ENCODE data around the gene CYP4F3. TPM values are rescaled to one million over a fixed set of nuclear protein-coding genes. Genes with fewer than 3 reads are reported as not detected.
A peak's percentile ranks its signal among the peaks of the same experiment; 100 is the strongest.
"Not testable (repeated sequence)": the region's sequence is repeated elsewhere in the genome, so short reads cannot be mapped to it uniquely, and the experiment has no call there.

Gene CYP4F3
- total and polyA plus RNA-seq, 5 donors from 2014 or later = not detected

DNA sequence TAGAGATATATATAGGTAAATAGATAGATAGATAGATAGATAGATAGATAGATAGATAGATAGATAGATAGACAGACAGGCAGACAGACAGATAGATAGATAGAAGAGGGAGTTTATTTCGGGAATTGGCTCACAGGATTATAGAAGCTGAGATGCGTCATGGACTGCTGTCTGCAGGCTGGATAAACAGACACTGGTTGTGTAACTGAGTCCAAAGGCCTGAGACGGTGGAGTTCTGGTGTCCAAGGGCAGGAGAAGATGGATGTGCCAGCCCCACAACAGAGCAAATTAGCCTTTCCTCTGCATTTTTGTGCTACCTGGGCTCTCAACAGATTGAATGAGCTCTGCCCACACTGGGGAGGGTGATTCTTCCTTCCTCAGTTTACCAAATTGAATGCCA lies 2.7 kb downstream of the CYP4F3 start:
- H3K4me3 ChIP-seq (ENCODE audit: low read depth, low read length) = no peak overlapping the region
- Mint-ChIP-seq H3K36me3 (no peaks in the 10 kb centered on the region), H3K27ac (no peak overlapping the region), H3K4me1 (no peaks in the 10 kb centered on the region), H3K9me3 (peaks cover 0 to 3% (median 0%) of the 10 kb centered on the region in 7 donors), H3K27me3 (no peaks in the 10 kb centered on the region), H3K4me3 (no peak overlapping the region)
- H3K36me3 ChIP-seq (ENCODE audit: control insufficient read depth, insufficient read depth, low read length) = no peaks in the 10 kb centered on the region
- ATAC-seq (ENCODE audit: low read depth in 2 of 2) (no peak), DNase-seq (no peak)
- H3K27ac ChIP-seq (ENCODE audit: insufficient read depth, low read length, poor library complexity, severe bottlenecking) = no peak overlapping the region
- H3K9me3 ChIP-seq (ENCODE audit: control insufficient read depth in 2 of 2, low read length in 2 of 2) = no peaks in the 10 kb centered on the region
- H3K27me3 ChIP-seq (ENCODE audit: control insufficient read depth, insufficient read depth, low read length) = no peaks in the 10 kb centered on the region
- no peaks in the 10 kb centered on the region for H3K4me1 ChIP-seq (ENCODE audit: control insufficient read depth, insufficient read depth, low read length, poor library complexity, severe bottlenecking)

DNA sequence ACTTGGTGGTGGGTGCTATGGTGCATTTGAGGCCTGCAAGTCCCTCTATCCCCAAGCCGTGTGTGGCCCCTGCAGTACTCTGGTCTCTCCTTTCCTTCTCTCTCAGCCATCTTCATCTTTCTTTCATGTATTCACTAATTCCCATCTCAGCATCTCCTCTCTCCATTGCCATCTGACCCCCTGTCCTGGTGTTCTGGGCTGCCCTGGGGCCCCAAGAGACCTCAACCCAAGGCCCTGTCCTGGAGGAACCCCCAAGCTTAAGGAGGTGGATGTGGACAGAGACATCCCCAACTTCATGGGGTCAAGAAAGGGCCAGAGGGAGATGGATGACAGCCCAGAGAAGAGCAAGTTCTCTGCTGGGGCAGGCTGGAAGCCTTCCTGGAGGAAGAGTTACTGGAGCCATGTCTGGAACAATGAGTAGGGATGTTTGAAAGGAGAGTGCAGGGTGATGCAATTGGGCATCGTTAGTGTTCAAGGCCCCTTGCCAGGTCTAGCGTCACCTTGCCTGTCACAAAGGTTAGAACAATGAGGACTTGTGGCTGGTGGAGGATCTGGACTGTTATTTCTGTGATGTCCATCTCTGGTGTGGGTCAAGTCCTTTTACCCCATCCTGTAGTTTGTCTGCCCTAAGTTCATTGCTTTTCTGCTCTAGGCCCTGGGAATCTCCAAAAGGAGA lies 3.5 kb downstream of the CYP4F3 start:
- Histone ChIP-seq H3K27ac (ENCODE audit: insufficient read depth, low read length, poor library complexity, severe bottlenecking) (no peak overlapping the region), H3K36me3 (ENCODE audit: control insufficient read depth, insufficient read depth, low read length) (no peaks in the 10 kb centered on the region), H3K27me3 (ENCODE audit: control insufficient read depth, insufficient read depth, low read length) (no peaks in the 10 kb centered on the region), H3K4me1 (ENCODE audit: control insufficient read depth, insufficient read depth, low read length, poor library complexity, severe bottlenecking) (no peaks in the 10 kb centered on the region), H3K9me3 (ENCODE audit: control insufficient read depth in 2 of 2, low read length in 2 of 2) (no peaks in the 10 kb centered on the region), H3K4me3 (ENCODE audit: low read depth, low read length) (no peak overlapping the region)
- Mint-ChIP-seq H3K27me3 (no peaks in the 10 kb centered on the region), H3K9me3 (peaks cover 0 to 3% (median 0%) of the 10 kb centered on the region in 7 donors), H3K4me1 (no peaks in the 10 kb centered on the region), H3K36me3 (no peaks in the 10 kb centered on the region), H3K27ac (no peak overlapping the region), H3K4me3 (no peak overlapping the region)
- DNase-seq = no peak
- ATAC-seq (ENCODE audit: low read depth in 2 of 2) = no peak

DNA sequence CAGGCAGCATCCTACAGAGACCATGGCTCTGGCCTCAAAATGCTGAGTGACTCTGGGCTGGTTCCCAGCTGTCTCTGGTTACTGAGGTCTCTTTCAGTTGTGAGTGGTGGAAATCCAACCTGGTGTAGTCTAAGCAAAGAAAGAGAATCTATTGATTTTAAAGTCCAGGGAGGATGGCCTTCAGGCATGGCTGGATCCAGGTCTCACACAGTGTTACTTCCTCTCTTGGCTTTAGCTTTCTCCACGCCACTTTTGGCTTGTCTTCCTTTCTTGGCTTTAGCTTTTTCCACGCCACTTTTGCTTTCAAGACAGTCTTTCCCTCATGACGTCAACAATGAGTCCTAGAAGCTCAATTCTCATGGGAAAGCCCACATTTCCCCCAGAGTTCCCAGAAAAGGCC lies 4.1 kb downstream of the CYP4F3 start:
- H3K27ac ChIP-seq (ENCODE audit: insufficient read depth, low read length, poor library complexity, severe bottlenecking) = no peak overlapping the region
- H3K36me3 ChIP-seq (ENCODE audit: control insufficient read depth, insufficient read depth, low read length) = no peaks in the 10 kb centered on the region
- no peaks in the 10 kb centered on the region for H3K4me1 ChIP-seq (ENCODE audit: control insufficient read depth, insufficient read depth, low read length, poor library complexity, severe bottlenecking)
- DNase-seq = no peak
- no peaks in the 10 kb centered on the region for H3K4me1 Mint-ChIP-seq
- H3K27me3 Mint-ChIP-seq = no peaks in the 10 kb centered on the region
- ATAC-seq (ENCODE audit: low read depth in 2 of 2) = no peak
- H3K27ac Mint-ChIP-seq = no peak overlapping the region
- H3K9me3 Mint-ChIP-seq = peaks cover 0 to 3% (median 0%) of the 10 kb centered on the region in 7 donors
- H3K36me3 Mint-ChIP-seq = no peaks in the 10 kb centered on the region
- no peak overlapping the region for H3K4me3 ChIP-seq (ENCODE audit: low read depth, low read length)
- no peak overlapping the region for H3K4me3 Mint-ChIP-seq
- H3K9me3 ChIP-seq (ENCODE audit: control insufficient read depth in 2 of 2, low read length in 2 of 2) = no peaks in the 10 kb centered on the region
- H3K27me3 ChIP-seq (ENCODE audit: control insufficient read depth, insufficient read depth, low read length) = no peaks in the 10 kb centered on the region

DNA sequence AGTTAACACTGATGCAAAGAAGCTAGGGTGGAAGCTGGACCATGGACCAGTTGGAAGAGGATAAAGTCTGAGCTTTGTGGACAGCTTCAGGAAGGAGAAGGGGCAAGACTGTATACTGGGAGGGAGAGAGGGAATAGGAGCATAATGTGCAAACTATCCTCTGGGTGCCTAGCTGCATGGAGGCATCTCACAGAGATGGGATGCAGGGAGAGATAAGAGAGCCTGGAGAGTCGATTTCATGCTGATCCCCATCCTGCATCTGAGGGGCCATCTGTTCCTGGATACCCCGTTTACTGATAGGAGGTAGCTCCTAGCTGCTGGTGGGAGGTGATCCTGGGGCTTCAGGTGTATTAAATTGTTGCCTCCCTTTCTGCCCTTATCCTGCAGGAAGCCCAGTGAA lies 8.8 kb downstream of the CYP4F3 start:
- H3K27me3 ChIP-seq (ENCODE audit: control insufficient read depth, insufficient read depth, low read length) = peaks cover 2% of the 10 kb centered on the region
- H3K4me3 Mint-ChIP-seq = no peak overlapping the region
- no peak overlapping the region for H3K27ac Mint-ChIP-seq

DNA sequence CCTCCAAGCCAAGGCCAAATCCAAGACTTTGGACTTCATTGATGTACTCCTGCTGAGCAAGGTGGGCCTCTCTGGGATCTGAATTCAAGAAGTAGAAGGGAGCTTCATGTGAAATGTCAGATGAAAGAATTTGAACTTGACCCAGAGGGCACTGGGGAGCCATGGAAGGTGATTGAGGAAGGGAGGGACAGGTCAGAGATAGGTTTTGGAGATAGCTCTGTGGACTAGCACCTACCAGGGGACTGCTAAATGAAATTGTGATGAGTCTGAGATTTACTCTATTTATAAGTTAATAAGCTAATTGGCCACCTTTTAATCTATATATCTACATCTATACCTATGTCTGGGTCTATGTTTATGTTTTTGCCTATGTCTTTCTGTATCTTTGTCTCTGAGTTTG lies 9.4 kb downstream of the CYP4F3 start:
- not testable (repeated sequence) for ATAC-seq (ENCODE audit: low read depth in 2 of 2); H3K4me3 ChIP-seq (ENCODE audit: low read depth, low read length); H3K9me3 Mint-ChIP-seq; H3K27ac Mint-ChIP-seq; H3K36me3 Mint-ChIP-seq; H3K27ac ChIP-seq (ENCODE audit: insufficient read depth, low read length, poor library complexity, severe bottlenecking); H3K9me3 ChIP-seq (ENCODE audit: control insufficient read depth in 2 of 2, low read length in 2 of 2); H3K36me3 ChIP-seq (ENCODE audit: control insufficient read depth, insufficient read depth, low read length); DNase-seq; H3K4me3 Mint-ChIP-seq; H3K4me1 Mint-ChIP-seq; H3K27me3 ChIP-seq (ENCODE audit: control insufficient read depth, insufficient read depth, low read length); H3K4me1 ChIP-seq (ENCODE audit: control insufficient read depth, insufficient read depth, low read length, poor library complexity, severe bottlenecking); H3K27me3 Mint-ChIP-seq

More for the DNA sequence above, 8.8 kb downstream of the CYP4F3 start:
- ATAC-seq (ENCODE audit: low read depth in 2 of 2) (no peak), DNase-seq (no peak)
- Mint-ChIP-seq H3K27me3 (no peaks in the 10 kb centered on the region), H3K4me1 (no peaks in the 10 kb centered on the region), H3K36me3 (no peaks in the 10 kb centered on the region), H3K9me3 (peaks cover 0 to 4% (median 1%) of the 10 kb centered on the region in 7 donors)
- H3K36me3 ChIP-seq (ENCODE audit: control insufficient read depth, insufficient read depth, low read length) = no peaks in the 10 kb centered on the region
- H3K4me3 ChIP-seq (ENCODE audit: low read depth, low read length) = no peak overlapping the region
- H3K4me1 ChIP-seq (ENCODE audit: control insufficient read depth, insufficient read depth, low read length, poor library complexity, severe bottlenecking) = no peaks in the 10 kb centered on the region
- no peak overlapping the region for H3K27ac ChIP-seq (ENCODE audit: insufficient read depth, low read length, poor library complexity, severe bottlenecking)
- H3K9me3 ChIP-seq (ENCODE audit: control insufficient read depth in 2 of 2, low read length in 2 of 2) = no peaks in the 10 kb centered on the region

DNA sequence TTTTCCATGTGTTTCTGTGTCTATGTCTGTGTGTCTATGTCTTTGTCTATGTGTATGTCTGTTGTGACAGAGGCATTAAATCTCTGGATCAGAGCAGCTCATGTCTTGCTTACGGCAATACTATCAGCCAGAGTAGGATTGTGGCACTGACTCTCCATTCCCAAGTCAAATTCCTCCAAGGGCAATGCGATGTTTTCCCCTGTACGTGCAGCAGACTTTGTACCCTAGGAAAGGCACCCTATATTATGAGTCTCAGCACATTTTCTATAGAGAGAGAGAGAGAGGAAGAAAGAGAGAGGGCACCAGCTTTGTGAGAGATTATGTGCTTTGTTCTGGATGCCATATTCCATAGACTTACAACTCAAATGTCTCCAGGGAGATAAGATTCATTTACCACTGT lies 11.1 kb downstream of the CYP4F3 start:
- Histone ChIP-seq H3K27me3 (ENCODE audit: control insufficient read depth, insufficient read depth, low read length) (peaks cover 5% of the 10 kb centered on the region), H3K9me3 (ENCODE audit: control insufficient read depth in 2 of 2, low read length in 2 of 2) (no peaks in the 10 kb centered on the region), H3K4me3 (ENCODE audit: low read depth, low read length) (no peak overlapping the region), H3K27ac (ENCODE audit: insufficient read depth, low read length, poor library complexity, severe bottlenecking) (no peak overlapping the region), H3K36me3 (ENCODE audit: control insufficient read depth, insufficient read depth, low read length) (no peaks in the 10 kb centered on the region), H3K4me1 (ENCODE audit: control insufficient read depth, insufficient read depth, low read length, poor library complexity, severe bottlenecking) (no peaks in the 10 kb centered on the region)
- Mint-ChIP-seq H3K4me3 (no peak overlapping the region), H3K27ac (peak overlapping the region in 1 of 3 donors; percentile 86), H3K4me1 (no peaks in the 10 kb centered on the region), H3K36me3 (no peaks in the 10 kb centered on the region), H3K27me3 (no peaks in the 10 kb centered on the region), H3K9me3 (peaks cover 0 to 4% (median 1%) of the 10 kb centered on the region in 7 donors)
- ATAC-seq (ENCODE audit: low read depth in 2 of 2) = no peak
- DNase-seq = no peak

DNA sequence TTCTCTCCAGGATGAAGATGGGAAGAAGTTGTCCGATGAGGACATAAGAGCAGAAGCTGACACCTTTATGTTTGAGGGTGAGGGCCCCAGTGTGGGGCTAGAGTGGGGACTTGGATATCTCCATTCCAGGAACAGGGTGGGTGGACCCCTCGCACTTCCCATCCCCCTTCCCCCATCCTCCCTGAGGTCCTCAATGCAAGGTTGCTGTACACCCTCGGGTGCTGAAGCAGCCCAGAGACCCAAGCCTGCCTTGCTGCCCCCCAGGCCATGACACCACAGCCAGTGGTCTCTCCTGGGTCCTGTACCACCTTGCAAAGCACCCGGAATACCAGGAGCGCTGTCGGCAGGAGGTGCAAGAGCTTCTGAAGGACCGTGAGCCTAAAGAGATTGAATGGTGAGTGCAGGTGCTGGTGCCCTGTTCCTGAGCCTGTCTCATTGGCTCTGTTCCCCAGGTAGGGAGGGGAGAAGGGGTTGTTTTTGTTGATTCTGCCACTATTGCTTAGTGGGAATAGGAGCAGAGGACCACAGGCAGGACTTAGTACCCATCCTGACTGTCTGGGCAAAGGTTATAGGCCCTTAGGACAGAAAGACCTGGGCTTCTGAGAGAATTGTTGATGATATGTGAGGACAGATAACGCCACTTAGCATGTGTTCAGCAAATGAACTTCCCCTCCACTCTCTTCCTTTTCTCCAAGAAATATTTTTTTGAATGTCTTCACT lies 12.0 kb downstream of the CYP4F3 start:
- Histone ChIP-seq H3K36me3 (ENCODE audit: control insufficient read depth, insufficient read depth, low read length) (no peaks in the 10 kb centered on the region), H3K27ac (ENCODE audit: insufficient read depth, low read length, poor library complexity, severe bottlenecking) (no peak overlapping the region), H3K4me1 (ENCODE audit: control insufficient read depth, insufficient read depth, low read length, poor library complexity, severe bottlenecking) (no peaks in the 10 kb centered on the region), H3K4me3 (ENCODE audit: low read depth, low read length) (no peak overlapping the region), H3K27me3 (ENCODE audit: control insufficient read depth, insufficient read depth, low read length) (peaks cover 7% of the 10 kb centered on the region), H3K9me3 (ENCODE audit: control insufficient read depth in 2 of 2, low read length in 2 of 2) (no peaks in the 10 kb centered on the region)
- H3K27me3 Mint-ChIP-seq = no peaks in the 10 kb centered on the region
- no peaks in the 10 kb centered on the region for H3K4me1 Mint-ChIP-seq
- DNase-seq (no peak), ATAC-seq (ENCODE audit: low read depth in 2 of 2) (no peak)
- no peak overlapping the region for H3K4me3 Mint-ChIP-seq
- H3K9me3 Mint-ChIP-seq = peaks cover 0 to 4% (median 1%) of the 10 kb centered on the region in 7 donors
- no peaks in the 10 kb centered on the region for H3K36me3 Mint-ChIP-seq
- H3K27ac Mint-ChIP-seq = no peak overlapping the region

DNA sequence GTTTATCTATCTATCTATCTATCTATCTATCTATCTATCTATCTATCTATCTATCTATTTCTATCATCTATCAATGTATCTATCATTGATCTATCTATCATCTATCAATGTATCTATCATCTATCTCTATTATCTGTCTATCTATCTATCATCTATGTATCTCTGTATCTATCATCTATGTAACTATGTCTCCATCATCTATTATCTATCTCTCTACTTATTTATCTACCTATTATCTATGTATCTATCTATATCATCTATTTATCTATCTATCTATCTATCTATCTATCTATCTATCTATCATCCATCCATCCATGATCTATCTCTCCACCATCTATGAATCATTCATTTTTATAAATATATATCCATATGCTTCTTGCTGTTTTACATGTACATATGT lies 15.8 kb downstream of the CYP4F3 start:
- ATAC-seq (ENCODE audit: low read depth in 2 of 2) (no peak), DNase-seq (no peak)
- Histone ChIP-seq H3K27me3 (ENCODE audit: control insufficient read depth, insufficient read depth, low read length) (peaks cover 7% of the 10 kb centered on the region), H3K4me3 (ENCODE audit: low read depth, low read length) (no peak overlapping the region), H3K36me3 (ENCODE audit: control insufficient read depth, insufficient read depth, low read length) (no peaks in the 10 kb centered on the region), H3K27ac (ENCODE audit: insufficient read depth, low read length, poor library complexity, severe bottlenecking) (no peak overlapping the region), H3K9me3 (ENCODE audit: control insufficient read depth in 2 of 2, low read length in 2 of 2) (no peaks in the 10 kb centered on the region), H3K4me1 (ENCODE audit: control insufficient read depth, insufficient read depth, low read length, poor library complexity, severe bottlenecking) (no peaks in the 10 kb centered on the region)
- Mint-ChIP-seq H3K36me3 (no peaks in the 10 kb centered on the region), H3K4me3 (no peak overlapping the region), H3K4me1 (no peaks in the 10 kb centered on the region), H3K27ac (no peak overlapping the region), H3K27me3 (peaks cover under 1% of the 10 kb centered on the region), H3K9me3 (peaks cover 0 to 5% (median 1%) of the 10 kb centered on the region in 7 donors)

Data from CD4-positive, CD25-positive, alpha-beta regulatory T cell (primary cell).